Hypothalamus (tissue), 51 donors: ENCODE data around the gene ADAM19.

Source experiments
- DNase-seq, 51 donors: peaks; one replicate each; lab custom pipeline; 2025; lab: John Stamatoyannopoulos, UW

The ADAM19 gene, protein sequence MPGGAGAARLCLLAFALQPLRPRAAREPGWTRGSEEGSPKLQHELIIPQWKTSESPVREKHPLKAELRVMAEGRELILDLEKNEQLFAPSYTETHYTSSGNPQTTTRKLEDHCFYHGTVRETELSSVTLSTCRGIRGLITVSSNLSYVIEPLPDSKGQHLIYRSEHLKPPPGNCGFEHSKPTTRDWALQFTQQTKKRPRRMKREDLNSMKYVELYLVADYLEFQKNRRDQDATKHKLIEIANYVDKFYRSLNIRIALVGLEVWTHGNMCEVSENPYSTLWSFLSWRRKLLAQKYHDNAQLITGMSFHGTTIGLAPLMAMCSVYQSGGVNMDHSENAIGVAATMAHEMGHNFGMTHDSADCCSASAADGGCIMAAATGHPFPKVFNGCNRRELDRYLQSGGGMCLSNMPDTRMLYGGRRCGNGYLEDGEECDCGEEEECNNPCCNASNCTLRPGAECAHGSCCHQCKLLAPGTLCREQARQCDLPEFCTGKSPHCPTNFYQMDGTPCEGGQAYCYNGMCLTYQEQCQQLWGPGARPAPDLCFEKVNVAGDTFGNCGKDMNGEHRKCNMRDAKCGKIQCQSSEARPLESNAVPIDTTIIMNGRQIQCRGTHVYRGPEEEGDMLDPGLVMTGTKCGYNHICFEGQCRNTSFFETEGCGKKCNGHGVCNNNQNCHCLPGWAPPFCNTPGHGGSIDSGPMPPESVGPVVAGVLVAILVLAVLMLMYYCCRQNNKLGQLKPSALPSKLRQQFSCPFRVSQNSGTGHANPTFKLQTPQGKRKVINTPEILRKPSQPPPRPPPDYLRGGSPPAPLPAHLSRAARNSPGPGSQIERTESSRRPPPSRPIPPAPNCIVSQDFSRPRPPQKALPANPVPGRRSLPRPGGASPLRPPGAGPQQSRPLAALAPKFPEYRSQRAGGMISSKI

DNA sequence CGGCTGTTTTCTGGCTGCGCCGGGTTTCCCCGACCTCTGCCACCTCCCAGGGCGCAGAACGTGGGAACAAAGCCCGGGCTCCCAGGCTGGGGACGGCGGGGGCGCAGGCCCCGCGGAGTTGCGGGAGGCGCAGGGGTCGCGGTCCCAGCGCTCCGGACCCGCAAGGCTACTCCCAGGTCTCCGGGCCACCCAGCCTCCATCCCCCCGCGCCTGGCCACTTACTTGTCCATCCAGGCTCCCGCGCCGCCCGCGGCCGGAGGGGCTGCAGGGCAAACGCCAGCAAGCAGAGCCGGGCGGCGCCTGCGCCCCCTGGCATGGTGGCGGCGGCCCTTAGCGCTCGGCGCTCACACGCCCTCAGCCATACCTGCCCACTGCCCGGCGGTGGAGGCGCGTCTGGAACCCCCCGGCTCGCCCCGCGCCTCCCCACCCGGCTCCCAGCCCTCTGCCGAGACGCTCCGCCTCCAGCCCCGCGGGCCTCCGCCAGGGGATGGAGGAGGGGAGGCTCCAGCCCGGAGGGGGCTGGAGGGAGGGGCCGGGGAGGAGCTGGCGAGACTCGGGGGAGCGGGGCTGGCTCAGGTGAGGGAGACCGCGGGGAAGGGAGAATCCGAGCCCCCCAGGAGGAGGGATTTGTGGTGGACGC lies at the start of gene ADAM19:
ADAM19 (minus strand) TSS at position 395 of the 640 bp plus-strand sequence; CDS start at position 316, 79 bp downstream.
- peak in 24 of 51 donors; percentile 23 to 71 (median 49) for DNase-seq

DNA sequence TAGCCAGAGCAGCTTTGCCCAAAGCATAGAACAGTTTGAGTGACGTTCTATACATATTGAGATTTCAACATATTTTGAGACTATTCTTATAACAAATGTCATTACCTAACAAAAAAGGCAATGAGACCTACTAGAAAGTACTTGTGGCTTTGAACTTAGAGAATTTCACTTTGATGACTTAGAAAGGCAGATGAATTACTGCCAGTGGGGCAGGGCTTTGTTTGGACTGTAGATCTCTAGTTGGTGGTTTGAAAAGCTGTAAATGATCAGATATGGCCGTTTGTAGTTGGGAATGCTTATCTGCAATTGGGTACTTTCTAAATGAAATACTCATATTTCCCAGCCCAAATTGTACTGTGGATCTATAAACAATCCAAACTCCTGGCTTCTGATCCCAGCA lies 48.6 kb upstream of the ADAM19 start:
- DNase-seq: no peak

DNA sequence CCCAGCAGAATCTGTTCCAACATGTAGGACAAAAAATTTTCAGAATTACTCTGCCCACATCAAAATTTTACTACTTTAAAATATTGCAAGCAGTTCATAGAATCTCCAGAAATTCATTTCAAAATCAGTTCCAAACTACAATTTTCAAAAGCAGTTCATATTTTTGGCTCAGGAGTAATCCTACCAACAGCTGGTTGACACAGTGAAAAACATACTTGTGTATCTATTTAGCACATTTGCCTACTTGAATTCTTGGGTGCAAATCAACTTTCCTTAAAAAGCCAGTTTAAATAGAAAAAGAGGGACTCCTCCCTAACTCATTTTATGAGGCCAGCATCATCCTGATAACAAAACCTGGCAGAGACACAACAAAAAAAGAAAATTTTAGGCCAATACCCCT lies 45.2 kb upstream of the ADAM19 start:
- DNase-seq: no peak

DNA sequence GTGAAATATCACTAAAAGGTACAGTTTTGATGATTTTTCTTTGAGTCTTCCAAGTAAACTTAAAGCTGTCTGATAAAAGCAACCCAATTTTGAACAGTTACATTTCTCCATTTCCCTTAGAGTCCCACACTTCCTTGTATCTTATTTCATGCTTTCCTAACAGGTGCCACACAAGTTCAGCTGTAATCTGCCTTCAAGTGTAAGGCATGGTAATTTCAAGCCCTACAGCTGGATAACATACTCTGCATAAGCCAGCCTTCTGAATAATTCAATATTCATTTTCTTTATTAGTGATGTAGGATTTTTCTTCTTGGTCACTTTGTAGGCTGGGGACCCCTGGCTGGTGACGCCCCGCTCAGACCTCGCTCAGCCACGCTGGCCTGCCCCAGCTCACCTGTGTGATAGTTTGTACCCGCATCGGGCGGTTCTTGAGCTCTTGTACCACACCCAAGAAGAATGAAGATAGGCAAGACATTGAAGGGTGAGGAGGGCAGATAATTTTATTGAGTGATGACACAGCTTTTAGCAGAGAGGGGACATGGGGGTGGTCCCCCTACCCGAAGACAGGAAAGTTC lies 42.7 kb upstream of the ADAM19 start:
- no peak for DNase-seq

DNA sequence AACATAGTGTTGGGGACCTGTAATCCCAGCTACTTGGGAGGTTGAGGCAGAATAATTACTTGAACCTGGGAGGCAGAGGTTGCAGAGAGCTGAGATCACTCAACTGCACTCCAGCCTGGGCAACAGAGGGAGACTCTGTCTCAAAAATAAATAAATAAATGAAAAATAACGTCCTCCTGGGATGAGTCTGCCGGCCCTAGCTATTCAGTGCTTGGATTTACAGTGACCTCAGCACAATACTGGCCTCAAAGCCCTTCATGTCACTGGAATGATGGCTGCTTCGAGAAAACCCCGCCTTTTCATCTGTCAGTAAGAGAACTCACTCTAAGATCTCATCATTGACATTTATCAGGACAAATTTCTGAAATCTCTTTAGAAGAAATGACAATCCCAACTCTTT lies 41.2 kb upstream of the ADAM19 start:
- DNase-seq: no peak

DNA sequence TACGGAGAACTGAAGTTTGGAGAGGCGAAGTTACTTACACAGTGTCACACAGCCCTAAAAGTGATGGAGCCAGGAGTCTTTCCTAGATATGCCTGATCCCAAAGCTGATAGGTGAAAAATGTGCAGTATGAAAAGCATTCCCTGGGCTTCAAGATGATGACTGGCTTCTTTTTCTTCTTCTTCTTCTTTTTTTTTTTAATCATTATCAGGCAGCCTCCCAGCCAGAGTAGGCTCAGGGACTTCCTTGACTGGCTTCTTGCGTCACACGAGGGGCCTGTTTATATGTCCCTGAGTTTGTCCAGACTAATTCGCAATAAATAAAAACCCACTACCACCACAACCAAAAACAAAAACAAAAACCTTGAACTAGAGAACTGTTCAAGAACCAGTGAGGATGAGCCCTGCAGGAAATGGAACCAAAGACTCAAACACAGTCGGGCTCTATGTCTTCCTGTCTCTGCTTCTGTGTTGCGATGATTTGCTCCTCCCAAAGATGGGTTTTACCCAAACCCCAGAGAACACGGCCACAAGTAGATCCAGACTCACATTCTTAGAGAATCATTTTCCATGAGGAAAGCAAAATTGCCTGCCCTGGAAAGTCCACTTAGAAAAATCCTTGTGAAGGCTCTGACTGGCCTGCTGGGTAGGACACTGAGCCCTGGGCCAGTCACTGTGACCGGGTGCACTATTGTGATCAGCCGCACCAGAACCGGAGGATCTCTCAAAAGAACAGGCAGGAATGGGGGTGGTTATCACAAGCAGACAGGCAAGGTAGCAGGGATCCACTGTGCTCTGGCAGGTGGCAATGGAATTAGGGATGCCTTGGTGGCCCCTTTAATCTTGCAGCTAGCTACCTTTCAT lies 38.0 kb upstream of the ADAM19 start:
- no peak for DNase-seq

DNA sequence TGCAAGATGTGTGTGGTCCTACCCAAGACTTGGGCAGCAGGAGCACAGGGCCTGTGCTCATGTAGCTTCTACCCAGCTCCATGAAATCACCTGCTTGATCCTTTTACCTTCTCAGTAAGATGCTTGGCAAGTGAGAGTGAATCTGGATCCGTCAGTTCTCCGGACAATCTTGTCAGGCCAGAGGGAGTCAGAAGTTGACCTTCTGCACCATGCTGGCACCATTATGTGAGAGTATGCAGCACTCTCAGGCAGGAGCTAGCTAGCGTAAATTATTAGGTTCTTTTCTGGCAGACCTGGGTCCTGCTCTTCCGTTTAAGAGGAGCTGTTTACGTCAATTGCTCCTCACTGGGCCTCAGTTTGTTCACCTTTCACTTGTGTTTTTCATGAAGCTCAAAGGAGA lies 37.0 kb upstream of the ADAM19 start:
- no peak for DNase-seq

DNA sequence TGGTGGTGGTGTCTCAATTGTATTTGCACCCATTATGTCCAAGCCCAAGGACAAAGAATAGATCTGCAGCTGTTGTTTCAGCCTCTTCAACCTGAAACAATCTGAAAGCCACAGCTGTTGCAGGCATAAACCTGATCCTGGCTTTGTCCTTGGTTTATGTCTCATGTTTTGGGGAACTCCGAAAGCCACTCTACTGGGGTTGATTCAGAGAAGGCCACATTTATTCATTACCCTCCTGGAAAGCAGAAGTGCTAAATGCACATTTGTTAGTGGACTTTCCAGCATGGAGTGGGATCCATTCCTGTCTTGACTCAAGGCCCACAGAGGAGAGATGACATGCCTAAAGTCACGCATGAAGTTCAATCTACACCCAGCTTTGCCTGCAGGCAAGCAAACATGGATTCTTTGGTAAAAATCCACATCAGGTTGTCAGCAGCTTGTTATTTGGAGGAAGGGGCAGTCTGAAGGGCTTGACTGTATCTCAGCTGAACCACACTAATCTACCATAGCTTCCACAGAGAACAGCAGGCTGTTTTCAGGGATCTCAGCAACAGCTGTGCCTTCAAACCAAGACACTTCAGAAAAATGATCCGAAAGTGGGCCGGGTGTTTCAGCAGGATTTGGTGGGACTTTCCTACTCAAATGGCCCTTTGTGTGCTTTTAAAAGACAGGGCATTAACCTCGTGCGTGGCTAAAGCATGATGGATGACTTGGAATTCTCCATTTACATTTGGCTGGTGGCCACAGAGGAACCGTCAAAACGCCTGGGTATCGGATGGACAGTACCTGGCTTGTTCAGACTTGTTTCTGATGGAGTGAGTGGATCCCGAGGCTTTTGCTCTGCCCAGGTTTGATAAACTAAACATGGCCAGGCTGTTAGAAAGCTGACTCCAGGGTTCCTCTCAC lies 36.2 kb upstream of the ADAM19 start:
- no peak for DNase-seq

DNA sequence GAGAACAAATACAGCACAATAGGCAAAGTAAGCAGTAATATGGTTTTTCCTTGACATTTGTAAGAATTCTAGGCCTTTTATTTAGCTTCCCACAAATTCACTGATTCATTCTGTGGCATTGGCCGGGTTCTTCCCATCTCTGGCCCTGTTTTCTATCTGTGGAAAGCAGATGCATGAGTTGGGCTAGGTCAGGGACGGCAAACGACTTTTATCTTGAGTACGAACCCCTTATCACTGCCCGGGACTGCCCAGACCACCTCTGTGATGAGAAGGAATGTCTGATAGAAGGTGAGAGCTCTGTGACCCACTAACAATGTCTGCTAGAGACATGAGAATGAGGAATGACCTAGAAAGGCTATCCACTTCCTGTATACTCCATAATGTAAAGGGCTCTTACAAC lies 35.4 kb upstream of the ADAM19 start:
- DNase-seq: no peak

DNA sequence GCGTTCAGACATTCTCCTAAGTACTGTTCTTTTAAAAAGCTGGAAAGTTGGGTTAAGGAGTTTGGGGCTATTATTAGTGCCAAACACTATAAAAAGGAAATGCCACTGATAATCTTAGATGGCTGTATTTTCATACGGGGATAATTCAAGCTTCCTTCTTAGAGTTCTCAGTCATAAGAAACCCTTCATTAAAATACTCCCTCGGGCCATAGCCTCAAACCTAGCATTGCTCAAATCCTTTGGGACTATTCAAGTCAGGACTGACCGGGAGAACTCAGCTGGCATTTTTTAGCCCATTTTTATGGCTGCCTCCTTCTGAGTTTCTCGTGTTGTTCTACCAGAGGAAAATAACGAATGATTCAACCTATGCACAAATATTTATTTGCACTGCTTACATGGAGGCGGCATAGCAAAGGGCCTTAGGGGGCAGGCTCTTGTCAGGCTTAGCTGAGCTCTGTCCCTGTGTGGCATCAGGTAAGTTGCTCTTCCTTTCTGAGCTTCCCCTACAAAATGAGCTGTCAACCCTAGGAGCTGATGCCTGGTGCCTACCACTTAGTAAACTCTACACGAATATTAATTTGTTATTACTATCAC lies 33.5 kb upstream of the ADAM19 start:
- DNase-seq: no peak

DNA sequence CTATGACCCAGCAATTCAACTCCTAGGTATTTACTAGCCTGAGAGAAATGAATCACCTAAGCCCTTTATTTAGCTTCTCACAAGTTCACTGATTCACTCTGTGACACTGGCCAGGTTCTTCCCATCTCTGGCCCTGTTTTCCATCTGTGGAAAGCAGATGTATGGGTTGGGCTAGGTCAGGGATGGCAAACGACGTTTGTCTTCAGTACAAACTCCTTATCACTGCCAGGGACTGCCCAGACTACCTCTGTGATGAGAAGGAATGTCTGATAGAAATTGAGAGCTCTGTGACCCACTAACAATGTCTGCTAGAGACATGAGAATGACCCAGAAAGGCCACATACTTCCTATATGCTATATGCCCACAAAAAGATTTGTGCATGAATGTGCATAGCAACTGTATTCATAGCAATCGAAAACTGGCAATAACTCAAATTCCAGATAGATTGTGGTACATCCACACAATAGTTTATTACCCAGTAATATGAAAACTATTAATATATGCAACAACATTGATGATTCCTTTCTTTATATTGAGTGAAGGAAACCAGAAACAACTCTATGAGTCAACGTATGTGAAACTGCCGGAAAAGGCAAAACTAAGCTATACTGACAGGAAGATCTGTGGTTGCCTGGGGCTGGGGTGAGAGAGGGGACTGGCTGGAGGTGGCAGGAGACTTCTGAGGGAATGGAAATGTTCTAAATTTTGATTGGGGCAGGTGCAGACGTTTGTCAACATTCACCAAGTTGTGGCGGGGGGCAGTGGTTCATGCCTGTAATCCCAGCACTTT lies 32.0 kb upstream of the ADAM19 start:
- DNase-seq: no peak

DNA sequence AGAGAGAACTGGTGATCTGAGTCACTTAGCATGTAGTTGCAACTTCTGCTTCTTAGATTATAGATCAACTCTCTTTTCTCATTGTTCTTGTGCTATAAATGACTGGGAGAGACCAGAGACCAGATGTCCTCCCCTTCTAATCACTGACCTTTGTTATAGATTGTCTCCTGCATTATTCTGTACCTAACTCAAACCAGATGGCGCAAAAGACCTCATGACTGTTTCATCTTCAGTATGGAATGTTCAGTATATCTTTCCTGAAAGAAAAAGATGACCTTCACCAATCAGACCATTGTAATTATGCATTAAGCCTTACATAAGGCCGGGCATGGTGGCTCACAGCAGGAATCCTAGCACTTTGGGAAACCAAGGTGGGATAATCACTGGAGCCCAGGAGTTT lies 30.5 kb upstream of the ADAM19 start:
- DNase-seq: no peak

DNA sequence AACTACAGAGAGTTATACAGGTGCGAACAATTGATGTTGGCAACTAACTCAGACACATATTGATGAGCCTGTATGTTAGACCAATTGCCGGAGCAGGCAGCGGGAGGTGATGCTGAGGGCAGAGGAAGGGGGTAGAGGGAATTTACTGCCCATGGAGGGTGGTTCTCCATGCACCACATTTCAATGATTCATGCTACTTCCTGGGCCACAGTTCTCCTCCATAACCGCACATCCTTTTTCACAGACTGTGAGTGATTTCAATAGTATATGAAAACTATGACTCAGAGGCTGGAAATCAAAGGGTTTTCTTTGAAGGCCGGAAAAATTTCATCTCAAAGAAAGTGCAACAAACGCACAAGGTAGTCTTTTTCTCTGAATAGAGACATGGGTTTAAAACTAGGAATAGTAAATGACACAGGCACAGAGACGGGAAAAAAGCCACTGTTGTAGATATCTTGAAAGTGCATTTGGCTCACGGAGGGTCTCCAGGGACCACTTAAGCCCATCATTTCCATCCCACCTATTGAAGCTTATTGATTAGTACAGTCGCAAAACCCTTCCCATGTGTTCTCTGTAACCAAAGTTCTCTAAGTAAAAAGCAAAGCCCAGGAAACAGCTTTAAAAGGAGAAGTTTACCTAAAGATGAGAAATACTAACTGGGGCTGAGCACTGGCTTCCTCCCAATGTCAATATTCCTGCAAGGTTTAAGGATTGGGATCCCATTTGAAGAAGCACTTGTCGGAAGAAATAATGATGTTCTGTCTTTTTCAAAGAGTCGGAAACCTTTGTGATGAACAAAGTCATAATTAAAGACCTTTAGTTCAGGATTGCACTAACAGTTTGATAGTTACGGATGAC lies 28.0 kb upstream of the ADAM19 start:
- no peak for DNase-seq

DNA sequence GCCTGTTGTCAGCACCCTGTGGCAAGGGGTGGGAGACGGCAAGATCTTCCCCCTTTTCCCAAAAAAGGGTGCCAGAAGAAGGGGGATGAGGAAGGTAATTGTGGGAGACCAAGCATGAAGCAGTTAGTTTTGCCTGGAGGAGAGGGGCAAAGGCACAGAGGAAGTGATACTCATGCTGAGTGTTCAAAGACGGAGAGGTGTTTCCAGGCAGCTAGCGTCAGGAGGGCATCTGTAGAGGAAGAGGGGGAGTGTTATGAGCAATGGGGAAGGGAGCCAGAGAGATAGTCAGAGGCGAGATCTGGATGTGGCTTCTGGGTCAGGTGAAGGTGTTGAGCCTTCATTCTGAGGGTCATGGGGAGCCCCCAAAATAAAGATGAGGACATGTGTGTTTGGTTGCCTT lies 26.9 kb upstream of the ADAM19 start:
- no peak for DNase-seq

DNA sequence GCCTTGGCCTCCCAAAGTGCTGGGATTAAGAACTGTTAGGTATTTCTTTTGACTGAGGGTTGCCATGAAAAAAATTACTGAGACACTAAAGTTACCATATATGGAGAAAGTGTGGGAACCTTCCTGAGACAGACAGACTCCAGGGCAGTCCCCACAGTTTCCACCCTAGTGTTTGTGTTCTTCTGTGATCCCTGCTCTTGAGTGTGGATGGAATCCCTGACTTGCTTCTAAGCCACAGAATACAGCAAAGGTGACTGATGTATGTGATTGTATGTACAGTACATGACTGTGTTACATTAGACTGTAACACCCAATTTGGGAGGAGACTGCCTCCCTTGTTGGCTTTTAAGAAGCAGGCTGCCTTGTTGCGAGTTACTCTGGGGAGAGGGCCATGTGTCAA lies 24.7 kb upstream of the ADAM19 start:
- DNase-seq: no peak

DNA sequence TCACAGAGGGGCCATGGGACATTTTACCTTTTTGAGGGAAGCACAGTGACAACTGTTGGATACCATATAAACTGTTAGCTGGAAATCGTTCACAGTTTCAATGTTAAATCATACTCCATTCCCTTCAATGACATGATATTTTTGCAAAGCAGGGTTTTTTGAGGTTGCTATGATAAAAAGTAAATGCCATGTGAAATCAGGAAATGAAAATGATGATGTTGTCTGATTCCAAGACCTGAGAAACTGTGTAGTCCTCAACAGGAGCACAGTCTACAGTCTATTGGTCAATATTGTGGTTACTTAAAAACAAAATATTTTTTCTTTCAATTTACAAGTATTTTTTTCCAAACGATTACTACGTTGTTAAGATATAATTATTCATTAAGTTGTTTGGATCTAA lies 24.0 kb upstream of the ADAM19 start:
- no peak for DNase-seq
